Muscle of leg (tissue), 11 donors: Measurements from ENCODE around the gene CANX. TPM values are rescaled to one million over a fixed set of nuclear protein-coding genes. Genes with fewer than 3 reads are reported as not detected.

Experiments used
- DNase-seq: peaks from one replicate; pipeline ENCODE4 v3.0.0; 2013
- H3K27ac ChIP-seq: one replicate; pipeline ENCODE4 v1.5.1; 2013; ENCODE audit warnings: mild to moderate bottlenecking, low read length, control low read depth
- H3K27me3 ChIP-seq: one replicate; pipeline ENCODE4 v1.6.1; 2013; ENCODE audit warnings: low read length; ENCODE audit not compliant: control insufficient read depth, insufficient read depth
- H3K36me3 ChIP-seq: one replicate; pipeline ENCODE4 v1.6.1; 2013; ENCODE audit warnings: low read length; ENCODE audit not compliant: control insufficient read depth, insufficient read depth
- H3K4me1 ChIP-seq: one replicate; pipeline ENCODE4 v1.6.1; 2013; ENCODE audit warnings: low read length; ENCODE audit not compliant: control insufficient read depth, insufficient read depth
- H3K4me3 ChIP-seq: one replicate; pipeline ENCODE4 v1.5.1; 2013; ENCODE audit warnings: low read length, control low read depth
- H3K9me3 ChIP-seq: replicated peaks from 2 replicates; pipeline ENCODE4 v1.6.1; 2013; ENCODE audit warnings: low read depth, low read length; ENCODE audit not compliant: control insufficient read depth
- WGBS: methylation state at CpG from one replicate; pipeline ENCODE4 v1.1.5; 2013; ENCODE audit warnings: missing lambda C conversion rate; ENCODE audit not compliant: insufficient coverage; 5-methylcytosine and 5-hydroxymethylcytosine counted together
- polyA plus RNA-seq, 8 donors: library from polyadenylated mRNA; unstranded; fragments of 120-200 nt; gene quantifications; one replicate each; pipeline versions ENCODE4 v1.2.1 to v1.2.3, GENCODE V29; 2013; ENCODE audit warnings: inconsistent platforms in 1 of 8, low replicate concordance in 1 of 8; ENCODE audit not compliant: insufficient read length in 8 of 8, insufficient read depth in 1 of 8
- total RNA-seq: library from RNA; stranded (reverse); fragments of 120-200 nt; gene quantifications from one replicate; pipeline ENCODE4 v1.2.4, GENCODE V29; 2013

Gene CANX
- total and polyA plus RNA-seq, 9 donors, result 176 to 267 (median 209) TPM

- Histone ChIP-seq H3K36me3 (peaks cover 16% of the 10 kb centered on the region), H3K27me3 (no peaks in the 10 kb centered on the region), H3K27ac (peak overlapping the region; percentile 97), H3K9me3 (no peaks in the 10 kb centered on the region), H3K4me1 (peaks cover 18% of the 10 kb centered on the region), H3K4me3 (peak overlapping the region; percentile 91)
- WGBS, result 0% methylated on average over 63 of the region's 72 CpGs
- DNase-seq, result peak; percentile 100
Observed at GRCh38 chr5:179697993-179698934, 503 bp upstream of the CANX start.

- DNase-seq, result peak; percentile 43
- peak overlapping the region; percentile 95 for H3K27ac ChIP-seq
- H3K4me1 ChIP-seq, result peaks cover 18% of the 10 kb centered on the region
- peaks cover 22% of the 10 kb centered on the region for H3K36me3 ChIP-seq
- WGBS, result 7% methylated on average over 10 of the region's 19 CpGs
- H3K9me3 ChIP-seq, result no peaks in the 10 kb centered on the region
- H3K27me3 ChIP-seq, result no peaks in the 10 kb centered on the region
- peak overlapping the region; percentile 91 for H3K4me3 ChIP-seq
Observed at GRCh38 chr5:179699616-179700237, 960 bp downstream of the CANX start.

GRCh38 chr5:179700401-179700918 lies 1.7 kb downstream of the CANX start:
- Histone ChIP-seq H3K4me3 (peak overlapping the region; percentile 91), H3K9me3 (no peaks in the 10 kb centered on the region), H3K27me3 (no peaks in the 10 kb centered on the region), H3K4me1 (peaks cover 18% of the 10 kb centered on the region), H3K27ac (no peak overlapping the region), H3K36me3 (peaks cover 22% of the 10 kb centered on the region)
- WGBS, result no CpG with 5 or more reads among the region's 7 CpGs
- DNase-seq, result no peak

- Histone ChIP-seq H3K36me3 (peaks cover 62% of the 10 kb centered on the region), H3K9me3 (no peaks in the 10 kb centered on the region), H3K27me3 (no peaks in the 10 kb centered on the region), H3K4me3 (no peak overlapping the region), H3K27ac (no peak overlapping the region), H3K4me1 (no peaks in the 10 kb centered on the region)
- DNase-seq, result no peak
- WGBS, result no CpG with 5 or more reads among the region's 1 CpG
Observed at GRCh38 chr5:179716286-179716685, 17.5 kb downstream of the CANX start.

- no peaks in the 10 kb centered on the region for H3K27me3 ChIP-seq
- peaks cover 73% of the 10 kb centered on the region for H3K36me3 ChIP-seq
- no peaks in the 10 kb centered on the region for H3K4me1 ChIP-seq
- no CpG with 5 or more reads among the region's 2 CpGs for WGBS
- no peaks in the 10 kb centered on the region for H3K9me3 ChIP-seq
- no peak for DNase-seq
- H3K27ac ChIP-seq, result no peak overlapping the region
- no peak overlapping the region for H3K4me3 ChIP-seq
Observed at GRCh38 chr5:179720222-179720621, 21.5 kb downstream of the CANX start.

GRCh38 chr5:179724163-179724562 lies 25.4 kb downstream of the CANX start:
- no peak overlapping the region for H3K27ac ChIP-seq
- H3K36me3 ChIP-seq, result peaks cover 77% of the 10 kb centered on the region
- H3K27me3 ChIP-seq, result no peaks in the 10 kb centered on the region
- H3K4me3 ChIP-seq, result no peak overlapping the region
- 85% methylated on average over 1 of the region's 4 CpGs for WGBS
- DNase-seq, result no peak
- no peaks in the 10 kb centered on the region for H3K4me1 ChIP-seq
- no peaks in the 10 kb centered on the region for H3K9me3 ChIP-seq

- WGBS, result 86% methylated on average over 5 of the region's 6 CpGs
- peaks cover 4% of the 10 kb centered on the region for H3K4me1 ChIP-seq
- no peaks in the 10 kb centered on the region for H3K27me3 ChIP-seq
- peaks cover 63% of the 10 kb centered on the region for H3K36me3 ChIP-seq
- no peak for DNase-seq
- no peak overlapping the region for H3K4me3 ChIP-seq
- no peaks in the 10 kb centered on the region for H3K9me3 ChIP-seq
- H3K27ac ChIP-seq, result no peak overlapping the region
Observed at GRCh38 chr5:179727106-179727505, 28.3 kb downstream of the CANX start.

- Histone ChIP-seq H3K27me3 (no peaks in the 10 kb centered on the region), H3K27ac (no peak overlapping the region), H3K36me3 (peaks cover 43% of the 10 kb centered on the region), H3K9me3 (no peaks in the 10 kb centered on the region), H3K4me3 (no peak overlapping the region), H3K4me1 (peaks cover 8% of the 10 kb centered on the region)
- 92% methylated on average over 2 of the region's 4 CpGs for WGBS
- no peak for DNase-seq
Observed at GRCh38 chr5:179729303-179729702, 30.5 kb downstream of the CANX start.

GRCh38 chr5:179729727-179730126 lies 31.0 kb downstream of the CANX start:
- WGBS, result no CpG with 5 or more reads among the region's 3 CpGs
- H3K36me3 ChIP-seq, result peaks cover 42% of the 10 kb centered on the region
- H3K27me3 ChIP-seq, result no peaks in the 10 kb centered on the region
- H3K4me3 ChIP-seq, result no peak overlapping the region
- peaks cover 12% of the 10 kb centered on the region for H3K4me1 ChIP-seq
- DNase-seq, result no peak
- no peak overlapping the region for H3K27ac ChIP-seq
- H3K9me3 ChIP-seq, result no peaks in the 10 kb centered on the region

- peaks cover 38% of the 10 kb centered on the region for H3K36me3 ChIP-seq
- H3K4me1 ChIP-seq, result peaks cover 18% of the 10 kb centered on the region
Observed at GRCh38 chr5:179730356-179730755, 31.6 kb downstream of the CANX start.

More at GRCh38 chr5:179730356-179730755, 31.6 kb downstream of the CANX start:
- H3K27me3 ChIP-seq, result no peaks in the 10 kb centered on the region
- no peak for DNase-seq
- H3K9me3 ChIP-seq, result no peaks in the 10 kb centered on the region
- H3K4me3 ChIP-seq, result no peak overlapping the region
- no peak overlapping the region for H3K27ac ChIP-seq
- no CpG with 5 or more reads among the region's 3 CpGs for WGBS
